ENCODE measurements around the gene BID.
A peak's percentile ranks its signal among the peaks of the same experiment; 100 is the strongest.

The BID gene

DNA sequence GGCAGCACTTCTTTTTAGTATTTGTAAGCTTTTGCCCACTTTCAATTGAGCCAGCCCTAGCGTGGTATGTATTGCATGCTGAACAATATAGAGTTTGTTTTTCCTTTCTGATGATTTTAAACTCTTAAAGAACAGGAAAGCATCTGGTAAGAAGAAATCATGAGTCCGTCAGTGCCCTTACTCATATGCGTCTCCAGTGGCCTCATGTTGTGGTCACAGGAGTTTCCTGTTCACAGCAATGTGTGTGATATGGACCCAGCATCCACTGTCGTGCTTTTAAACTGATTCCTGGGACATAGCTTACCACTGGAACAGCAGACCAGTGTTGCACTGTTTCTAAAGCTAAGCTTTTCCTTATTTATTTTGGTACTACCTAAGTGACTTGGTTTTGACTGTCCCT is 40.1 kb downstream of the BID start:
- DNase-seq, result no peak
- no peak for TF ChIP-seq POLR2A (IDR thresholded peaks at IDR 0.05; ENCODE audit: low read length)
- TF ChIP-seq GATA1 (IDR thresholded peaks at IDR 0.05; ENCODE audit: low read depth, low read length), result no peak

DNA sequence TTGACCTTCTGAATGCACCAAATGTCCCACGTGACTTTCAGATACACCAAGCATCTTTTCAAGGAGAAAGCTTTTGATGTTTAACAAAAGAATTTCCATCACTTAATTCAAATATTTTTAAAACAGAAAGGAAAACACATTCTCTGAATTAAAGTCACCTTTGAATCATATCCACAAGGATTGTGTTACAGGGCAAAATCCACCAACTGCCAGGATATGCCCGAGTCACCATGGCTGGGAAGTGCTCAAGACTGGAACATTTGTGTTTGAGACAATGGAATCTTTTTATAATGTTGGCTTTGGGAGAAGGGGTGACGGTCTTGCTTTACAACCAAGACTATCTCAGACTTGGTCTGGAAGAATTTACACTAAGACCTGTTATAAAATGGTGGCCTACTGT is 40.8 kb downstream of the BID start:
- TF ChIP-seq GATA1 (IDR thresholded peaks at IDR 0.05; ENCODE audit: low read depth, low read length) (no peak), POLR2A (IDR thresholded peaks at IDR 0.05; ENCODE audit: low read length) (no peak)
- DNase-seq, result no peak

DNA sequence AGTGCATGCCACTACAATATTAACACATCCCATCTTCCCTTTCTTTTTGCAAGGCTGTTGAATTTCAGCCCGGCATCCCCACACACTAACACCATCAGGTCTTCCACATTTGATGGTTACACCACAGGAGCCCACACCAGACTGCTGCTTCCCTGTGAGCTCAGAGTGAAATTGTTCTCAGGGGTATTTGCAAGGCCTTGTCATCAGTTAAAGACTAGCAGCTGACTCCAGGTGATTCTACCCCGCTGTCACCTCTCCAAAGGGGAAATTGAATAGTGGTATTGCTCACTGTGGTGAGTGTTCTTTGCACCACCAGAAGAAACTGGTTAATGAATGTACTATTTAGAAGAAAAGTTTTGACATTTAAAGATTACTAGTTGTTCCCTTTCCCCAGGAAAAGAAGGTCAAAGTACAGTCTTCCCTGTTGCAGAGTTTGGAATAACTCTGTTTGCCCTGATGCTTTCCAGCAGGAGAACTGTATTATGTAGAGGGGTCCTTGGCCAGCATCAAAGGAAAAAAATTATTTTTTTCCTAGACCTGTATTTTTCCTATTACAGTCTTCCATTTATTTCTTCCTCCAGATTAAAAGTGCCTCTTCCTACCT is 41.9 kb downstream of the BID start:
- no peak for TF ChIP-seq GATA1 (IDR thresholded peaks at IDR 0.05; ENCODE audit: low read depth, low read length)
- no peak for TF ChIP-seq POLR2A (IDR thresholded peaks at IDR 0.05; ENCODE audit: low read length)
- no peak for DNase-seq

DNA sequence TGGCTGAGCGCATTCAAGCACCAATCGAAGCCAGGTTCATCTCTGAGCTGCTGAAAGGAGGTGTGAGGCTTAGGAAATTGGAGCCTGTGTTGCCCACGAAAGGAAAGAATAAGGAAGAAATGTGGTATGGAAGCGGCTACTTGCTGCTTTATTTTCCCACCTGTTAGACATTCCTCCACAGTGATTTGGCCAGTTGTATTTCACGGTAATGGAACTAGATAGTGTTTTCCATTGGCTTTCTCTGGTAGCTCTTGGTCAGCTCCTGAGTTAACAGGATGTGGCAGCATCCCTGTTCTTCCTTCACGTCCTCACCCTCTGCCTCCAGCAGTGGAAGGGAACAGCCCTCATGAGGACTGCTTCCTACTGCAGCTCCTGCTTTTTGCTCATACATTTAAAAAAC is 44.7 kb downstream of the BID start:
- TF ChIP-seq POLR2A (IDR thresholded peaks at IDR 0.05; ENCODE audit: low read length), result no peak
- TF ChIP-seq GATA1 (IDR thresholded peaks at IDR 0.05; ENCODE audit: low read depth, low read length), result no peak
- DNase-seq, result no peak

DNA sequence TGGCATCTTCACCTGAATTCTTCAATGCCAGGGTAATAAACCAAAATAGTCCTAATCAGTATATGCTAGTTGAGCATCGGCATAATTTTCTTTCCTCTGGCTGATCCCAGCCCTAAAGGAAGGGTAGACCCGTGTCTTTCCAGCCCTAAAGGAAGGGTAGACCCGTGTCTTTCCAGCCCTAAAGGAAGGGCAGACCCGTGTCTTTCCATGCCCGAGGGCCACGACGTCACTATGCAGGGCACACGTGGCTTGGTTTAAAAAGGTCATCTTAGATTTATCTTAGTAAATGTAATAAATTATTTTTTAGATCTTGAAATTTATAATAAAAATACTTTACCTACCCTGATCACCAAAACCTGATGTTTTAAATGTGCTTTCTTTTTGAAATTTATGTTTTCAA is 45.5 kb downstream of the BID start:
- no peak for DNase-seq
- no peak for TF ChIP-seq GATA1 (IDR thresholded peaks at IDR 0.05; ENCODE audit: low read depth, low read length)
- no peak for TF ChIP-seq POLR2A (IDR thresholded peaks at IDR 0.05; ENCODE audit: low read length)

DNA sequence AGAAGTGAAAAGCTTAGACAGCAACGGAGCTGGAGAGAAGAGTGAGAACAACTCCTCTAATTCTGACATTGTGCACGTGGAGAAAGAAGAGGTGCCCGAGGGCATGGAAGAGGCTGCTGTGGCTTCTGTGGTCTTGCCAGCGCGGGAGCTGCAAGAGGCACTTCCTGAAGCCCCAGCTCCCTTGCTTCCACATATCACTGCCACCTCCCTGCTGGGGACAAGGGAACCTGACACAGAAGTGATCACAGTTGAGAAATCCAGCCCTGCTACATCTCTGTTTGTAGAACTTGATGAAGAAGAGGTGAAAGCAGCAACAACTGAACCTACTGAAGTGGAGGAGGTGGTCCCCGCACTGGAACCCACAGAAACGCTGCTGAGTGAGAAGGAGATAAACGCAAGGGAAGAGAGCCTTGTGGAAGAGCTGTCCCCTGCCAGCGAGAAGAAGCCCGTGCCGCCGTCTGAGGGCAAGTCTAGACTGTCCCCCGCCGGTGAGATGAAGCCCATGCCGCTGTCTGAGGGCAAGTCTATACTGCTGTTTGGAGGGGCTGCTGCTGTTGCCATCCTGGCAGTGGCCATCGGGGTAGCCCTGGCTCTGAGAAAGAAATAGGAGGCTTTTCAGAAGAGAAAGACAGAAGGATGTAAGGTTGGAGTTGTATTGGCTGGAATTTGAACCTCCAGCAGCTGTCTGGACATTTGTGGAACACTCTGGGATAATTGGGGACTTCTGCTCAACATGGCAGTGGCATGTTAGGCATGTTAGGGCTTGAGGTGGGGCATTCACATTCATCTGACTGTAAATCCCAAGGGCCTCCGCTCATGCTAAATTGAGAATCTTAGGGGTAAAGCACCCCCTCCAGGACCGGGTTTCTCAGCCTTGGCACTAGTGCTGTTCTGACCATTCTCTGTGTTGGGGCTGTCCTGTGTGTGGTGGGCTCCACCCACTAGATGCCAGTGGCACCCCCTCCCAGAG is 47.1 kb downstream of the BID start:
- TF ChIP-seq GATA1 (IDR thresholded peaks at IDR 0.05; ENCODE audit: low read depth, low read length) (no peak), POLR2A (IDR thresholded peaks at IDR 0.05; ENCODE audit: low read length) (no peak)
- DNase-seq, result no peak

DNA sequence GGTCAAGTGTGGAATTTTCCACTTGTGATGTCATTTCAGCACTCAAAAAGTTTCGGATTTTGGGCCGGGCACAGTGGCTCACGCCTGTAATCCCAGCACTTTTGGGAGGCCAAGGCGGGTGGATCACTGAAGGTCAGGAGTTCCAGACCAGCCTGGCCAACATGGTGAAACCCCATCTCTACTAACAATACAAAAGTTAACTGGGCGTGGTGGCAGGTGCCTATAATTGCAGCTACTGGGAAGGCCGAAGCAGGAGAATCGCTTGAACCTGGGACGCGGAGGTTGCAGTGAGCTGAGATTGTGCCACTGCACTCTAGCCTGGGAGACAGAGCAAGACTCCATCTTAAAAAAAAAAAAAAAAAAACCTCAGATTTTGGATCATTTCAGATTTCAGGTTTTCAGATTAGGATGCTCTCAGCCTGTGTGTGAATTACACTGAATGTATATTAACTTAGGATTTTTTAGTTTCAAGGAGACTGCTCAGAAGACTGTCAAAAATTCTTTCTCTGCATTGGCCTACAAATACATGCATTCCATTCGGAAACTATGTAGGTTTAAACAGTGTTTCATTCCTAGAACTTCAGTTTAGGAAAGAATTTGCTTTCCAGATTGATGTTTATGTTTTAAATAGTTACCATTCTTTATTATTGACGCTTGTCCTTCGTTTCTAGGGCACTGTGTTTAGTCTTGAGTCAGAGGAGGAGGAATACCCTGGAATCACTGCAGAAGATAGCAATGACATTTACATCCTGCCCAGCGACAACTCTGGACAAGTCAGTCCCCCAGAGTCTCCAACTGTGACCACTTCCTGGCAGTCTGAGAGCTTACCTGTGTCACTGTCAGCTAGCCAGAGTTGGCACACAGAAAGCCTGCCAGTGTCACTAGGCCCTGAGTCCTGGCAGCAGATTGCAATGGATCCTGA is 48.0 kb downstream of the BID start:
- no peak for DNase-seq
- TF ChIP-seq POLR2A (IDR thresholded peaks at IDR 0.05; ENCODE audit: low read length) (no peak), GATA1 (IDR thresholded peaks at IDR 0.05; ENCODE audit: low read depth, low read length) (no peak)

DNA sequence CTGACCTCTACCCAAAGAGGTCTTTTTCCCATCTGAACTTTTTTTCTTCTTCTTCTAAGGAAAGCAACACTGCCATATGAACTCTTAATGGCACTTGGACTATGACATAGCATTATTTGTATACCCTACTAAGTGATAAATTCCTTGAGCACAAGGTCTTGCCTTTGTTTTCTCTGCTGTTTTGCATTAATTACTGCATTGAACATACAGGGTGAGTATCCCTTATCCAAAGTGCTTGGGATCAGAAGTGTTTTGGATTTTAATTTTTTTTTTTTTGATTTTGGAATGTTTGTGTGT is 48.8 kb downstream of the BID start:
- TF ChIP-seq POLR2A (IDR thresholded peaks at IDR 0.05; ENCODE audit: low read length) (no peak), GATA1 (IDR thresholded peaks at IDR 0.05; ENCODE audit: low read depth, low read length) (no peak)
- no peak for DNase-seq

DNA sequence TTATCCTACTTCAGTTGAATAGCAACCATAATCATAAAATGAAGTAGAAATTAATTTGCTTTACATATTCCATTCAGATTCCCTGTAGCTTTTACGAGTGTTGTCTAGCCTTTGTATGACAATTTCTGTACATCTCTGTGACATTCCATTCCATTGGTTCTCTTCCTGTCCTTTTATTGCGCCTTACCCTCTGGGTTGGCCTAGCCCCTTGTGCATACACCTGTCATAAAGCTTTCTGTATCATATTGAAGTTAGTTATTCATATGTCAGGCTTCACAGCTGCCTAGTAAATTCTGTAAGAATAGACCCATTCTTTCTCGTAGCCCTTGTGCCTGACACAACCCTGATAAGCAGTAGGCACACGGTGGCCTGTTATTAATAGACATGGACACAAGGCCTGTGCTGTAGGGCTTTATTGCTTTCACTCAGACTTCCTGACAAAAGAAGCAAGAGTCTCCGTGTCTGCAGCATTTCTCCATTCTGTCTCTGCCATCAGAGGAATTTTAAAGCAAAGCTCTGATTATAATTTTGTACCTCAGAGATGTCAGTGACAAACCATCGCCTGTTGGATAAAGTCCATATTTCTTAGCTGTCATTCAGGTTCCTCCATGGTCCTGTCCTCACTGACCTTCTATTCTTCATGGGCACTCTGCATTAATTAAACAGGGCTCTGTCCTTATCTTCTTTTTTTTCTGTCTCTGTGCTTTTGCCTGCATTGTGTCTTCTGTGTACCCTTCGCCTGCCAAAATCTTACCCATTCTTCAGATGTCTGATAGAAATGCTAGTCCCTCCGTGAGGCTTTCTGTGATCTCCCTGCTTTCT is 49.4 kb downstream of the BID start:
- TF ChIP-seq POLR2A (IDR thresholded peaks at IDR 0.05; ENCODE audit: low read length) (no peak), GATA1 (IDR thresholded peaks at IDR 0.05; ENCODE audit: low read depth, low read length) (no peak)
- DNase-seq, result peak; percentile 11 to 29

DNA sequence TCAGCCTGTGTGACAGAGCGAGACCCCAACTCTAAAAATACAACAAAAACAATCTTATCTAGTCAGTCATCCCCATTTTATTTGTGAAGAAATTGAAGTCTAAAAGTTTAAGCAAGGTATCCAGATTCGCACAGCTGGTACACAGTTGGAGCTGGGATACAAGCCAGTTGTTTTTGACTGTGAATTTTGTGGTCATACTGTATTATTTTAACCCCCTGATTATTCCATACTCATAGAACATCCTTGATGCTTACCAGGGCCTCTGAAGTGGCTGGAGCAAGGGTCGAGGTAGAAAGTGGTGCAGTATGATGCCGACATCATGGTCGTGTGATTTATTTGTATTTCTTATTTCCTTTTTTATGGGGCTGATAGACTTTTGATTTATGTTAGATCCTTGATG is 50.0 kb downstream of the BID start:
- DNase-seq, result no peak
- no peak for TF ChIP-seq POLR2A (IDR thresholded peaks at IDR 0.05; ENCODE audit: low read length)
- TF ChIP-seq GATA1 (IDR thresholded peaks at IDR 0.05; ENCODE audit: low read depth, low read length), result no peak

DNA sequence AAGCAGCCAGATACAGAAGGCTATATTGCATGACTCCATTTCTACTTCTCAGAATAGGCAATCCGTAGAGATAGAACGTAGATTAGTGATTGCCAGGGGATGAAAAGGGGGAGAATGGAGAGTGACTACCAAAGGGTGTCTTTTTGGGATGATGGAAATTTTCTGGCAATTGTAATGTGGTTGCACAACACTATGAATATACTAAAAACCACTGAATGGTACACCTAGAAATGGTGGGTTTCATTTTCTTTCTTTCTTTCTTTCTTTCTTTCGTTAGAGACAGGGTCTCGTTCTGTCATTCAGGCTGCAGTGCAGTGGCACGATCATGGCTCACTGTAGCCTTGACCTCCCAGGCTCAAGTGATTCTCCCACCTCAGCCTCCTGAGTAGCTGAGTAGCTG is 54.4 kb downstream of the BID start:
- TF ChIP-seq POLR2A (IDR thresholded peaks at IDR 0.05; ENCODE audit: low read length) (no peak), GATA1 (IDR thresholded peaks at IDR 0.05; ENCODE audit: low read depth, low read length) (no peak)
- DNase-seq, result no peak

DNA sequence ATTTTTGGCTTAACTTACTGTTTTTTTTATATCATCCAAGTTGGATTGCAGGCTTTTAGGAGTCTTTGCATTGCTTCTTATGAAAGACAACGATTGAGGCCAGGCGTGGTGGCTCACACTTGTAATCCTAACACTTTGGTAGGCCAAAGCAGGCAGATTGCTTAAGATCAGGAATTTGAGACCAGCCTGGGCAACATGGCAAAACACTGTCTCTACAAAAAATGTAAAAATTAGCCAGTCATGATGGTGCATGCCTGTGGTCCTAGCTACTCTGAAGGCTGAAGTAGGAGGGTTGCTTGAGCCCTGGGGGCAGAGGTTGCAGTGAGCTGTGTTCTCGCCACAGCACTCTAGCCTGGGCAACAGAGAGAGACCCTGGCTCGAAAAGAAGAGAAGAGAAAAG is 56.6 kb downstream of the BID start:
- no peak for DNase-seq

DNA sequence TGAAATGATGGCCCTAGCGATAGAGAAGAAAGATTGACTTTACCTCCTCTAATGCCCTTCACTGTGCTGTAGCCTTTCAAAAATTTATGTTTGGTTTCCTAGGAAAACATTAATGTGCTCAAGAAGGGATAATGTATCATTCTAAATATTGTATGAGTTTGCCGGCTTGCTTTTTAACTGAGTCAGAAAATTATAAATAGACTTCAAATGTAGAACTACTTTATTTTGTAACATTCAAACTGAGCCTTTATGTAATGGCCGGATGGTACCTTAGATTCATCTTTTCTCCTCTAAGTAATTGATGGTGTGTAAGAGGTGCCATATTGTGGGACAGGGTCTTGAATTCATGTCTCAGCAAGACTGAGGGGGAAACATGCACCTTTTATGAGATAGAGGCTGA is 57.7 kb downstream of the BID start:
- TF ChIP-seq GATA1 (IDR thresholded peaks at IDR 0.05; ENCODE audit: low read depth, low read length) (no peak), POLR2A (IDR thresholded peaks at IDR 0.05; ENCODE audit: low read length) (no peak)
- DNase-seq, result no peak

More for the DNA sequence above, 56.6 kb downstream of the BID start:
- no peak for TF ChIP-seq POLR2A (IDR thresholded peaks at IDR 0.05; ENCODE audit: low read length)
- no peak for TF ChIP-seq GATA1 (IDR thresholded peaks at IDR 0.05; ENCODE audit: low read depth, low read length)
